ENCODE measurements around the gene SNRPD3. TPM values are rescaled to one million over a fixed set of nuclear protein-coding genes. Genes with fewer than 3 reads are reported as not detected.
"Not testable (repeated sequence)": the region's sequence is repeated elsewhere in the genome, so short reads cannot be mapped to it uniquely, and the experiment has no call there.

The SNRPD3 gene
- total RNA-seq, 1 experiment from 2014 or later = 133 TPM

DNA sequence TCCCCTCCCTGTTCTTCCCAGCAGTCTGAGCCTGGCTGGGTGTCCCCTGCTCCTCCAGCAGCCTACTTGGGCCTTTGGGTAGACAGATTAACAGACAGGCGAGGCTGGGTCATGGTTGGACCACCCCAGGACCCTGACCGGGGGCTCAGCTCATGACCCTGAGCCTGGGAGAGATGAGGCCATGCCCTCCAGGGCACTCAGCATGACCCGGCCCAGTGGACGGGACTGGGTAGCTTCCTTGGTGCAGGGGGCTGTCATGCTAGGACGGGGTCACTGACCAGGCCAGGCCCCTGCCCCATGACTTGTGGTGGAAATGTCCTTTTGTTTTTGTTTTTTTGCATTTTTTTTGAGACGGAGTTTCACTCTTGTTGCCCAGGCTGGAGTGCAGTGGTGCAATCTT is 52.5 kb downstream of the SNRPD3 start:
- DNase-seq (ENCODE audit: low read depth) = not testable (repeated sequence)

- DNase-seq (ENCODE audit: low read depth) = not testable (repeated sequence)
Measured at GRCh38 chr22:24609888-24610287, 54.1 kb downstream of the SNRPD3 start.

DNA sequence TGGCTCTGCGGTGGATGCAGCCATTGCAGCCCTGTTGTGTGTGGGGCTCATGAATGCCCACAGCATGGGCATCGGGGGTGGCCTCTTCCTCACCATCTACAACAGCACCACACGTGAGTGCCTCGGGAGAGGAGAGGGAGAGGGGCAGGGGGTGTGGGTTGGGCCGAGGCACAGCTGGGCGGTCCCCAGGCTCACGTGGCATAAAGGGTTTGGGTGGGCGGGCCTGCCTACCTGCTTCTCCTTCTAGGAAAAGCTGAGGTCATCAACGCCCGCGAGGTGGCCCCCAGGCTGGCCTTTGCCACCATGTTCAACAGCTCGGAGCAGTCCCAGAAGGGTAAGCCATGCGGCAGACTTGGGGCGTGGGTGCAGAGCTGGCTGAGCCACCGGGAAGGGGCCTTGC is 59.0 kb downstream of the SNRPD3 start:
- DNase-seq (ENCODE audit: low read depth) = not testable (repeated sequence)

DNA sequence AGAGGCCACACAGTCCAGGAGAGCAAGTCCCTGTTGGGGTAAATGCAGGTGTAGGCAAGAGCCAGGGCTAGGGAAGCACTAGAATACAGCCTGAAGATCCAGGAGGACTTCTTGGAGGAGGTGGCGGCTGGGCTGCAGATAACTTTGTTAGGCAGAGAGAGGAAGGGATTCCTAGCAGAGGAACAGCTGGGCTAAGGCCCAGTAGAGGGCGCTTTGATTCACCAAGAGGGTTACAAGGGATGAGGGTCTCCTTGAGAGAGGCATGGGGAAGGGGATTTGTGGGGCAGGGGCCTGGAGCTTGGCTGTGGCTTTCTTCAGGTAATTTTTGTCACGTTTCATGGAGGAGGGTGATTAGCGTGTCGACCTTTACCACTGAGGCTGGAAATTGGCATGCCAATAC is 65.4 kb downstream of the SNRPD3 start:
- DNase-seq (ENCODE audit: low read depth) = not testable (repeated sequence)

GRCh38 chr22:24622596-24622995 is 66.8 kb downstream of the SNRPD3 start:
- not testable (repeated sequence) for DNase-seq (ENCODE audit: low read depth)

Other genes with a start within 250 kb of the SNRPD3 start
- gene ADORA2A, start 128.4 kb upstream of the SNRPD3 start, total RNA-seq (2014; rRNA removed) = 0.06 and 0.92 TPM in 2 replicates
- not detected in 2 replicates for gene UPB1, start 60.7 kb upstream of the SNRPD3 start, total RNA-seq (2014; rRNA removed)
- gene GUCD1, start 861 bp upstream of the SNRPD3 start, total RNA-seq (2014; rRNA removed) = 145 and 163 TPM in 2 replicates
- gene LRRC75B, start 37.1 kb downstream of the SNRPD3 start, total RNA-seq (2014; rRNA removed) = 6.0 and 7.2 TPM in 2 replicates
- 1.1 and 2.5 TPM in 2 replicates for gene GGT1, start 47.2 kb downstream of the SNRPD3 start, total RNA-seq (2014; rRNA removed)
- not detected in 2 replicates for gene PIWIL3, start 218.7 kb downstream of the SNRPD3 start, total RNA-seq (2014; rRNA removed)

All from LHCN-M2 (cell line).